Skin epidermis (tissue), 12 donors: ENCODE measurements around the gene SIT1.

Experiments used
- H3K27ac ChIP-seq, 21 experiments: fragments of 200-600 bp; sonication (generic) in 11 of 21; one replicate each; pipeline ENCODE4 v1.5.0; 2020; ENCODE audit warnings: mild to moderate bottlenecking in 3 of 21, inconsistent platforms in 2 of 21, moderate library complexity in 2 of 21
- H3K4me3 ChIP-seq, 7 experiments: fragments of 200-600 bp; sonication (generic) in 2 of 7; one replicate each; pipeline ENCODE4 v1.5.0; 2020; ENCODE audit warnings: inconsistent platforms in 2 of 7, mild to moderate bottlenecking in 2 of 7, moderate library complexity in 1 of 7

Gene SIT1

GRCh38 chr9:35650341-35651158 is at the start of gene SIT1:
Gene SIT1, minus strand, starts transcription at chr9:35650931. Its CDS starts 78 bp downstream, at chr9:35650853.
- H3K27ac ChIP-seq: peak within 1 kb of the TSS in 20 of 21 experiments; percentile 20 to 97 (median 75)
- H3K4me3 ChIP-seq: peak within 1 kb of the TSS; percentile 18 to 47 (median 27)

GRCh38 chr9:35700031-35700430 is 49.3 kb upstream of the SIT1 start:
- no peak overlapping the region for H3K4me3 ChIP-seq
- H3K27ac ChIP-seq: no peak overlapping the region

GRCh38 chr9:35698231-35698630 is 47.5 kb upstream of the SIT1 start:
- H3K4me3 ChIP-seq: no peak overlapping the region
- H3K27ac ChIP-seq: no peak overlapping the region

- no peak overlapping the region for H3K27ac ChIP-seq
Measured at GRCh38 chr9:35697486-35697885, 46.8 kb upstream of the SIT1 start.

GRCh38 chr9:35696520-35697215 is 45.9 kb upstream of the SIT1 start:
- peak overlapping the region in 1 of 21 experiments; percentile 14 for H3K27ac ChIP-seq
- H3K4me3 ChIP-seq: no peak overlapping the region

More at GRCh38 chr9:35697486-35697885, 46.8 kb upstream of the SIT1 start:
- H3K4me3 ChIP-seq: no peak overlapping the region

GRCh38 chr9:35695943-35696401 is 45.2 kb upstream of the SIT1 start:
- H3K27ac ChIP-seq: no peak overlapping the region

GRCh38 chr9:35691757-35692301 is 41.1 kb upstream of the SIT1 start:
- peak overlapping the region in 12 of 21 experiments; percentile 76 to 96 (median 88) for H3K27ac ChIP-seq
- H3K4me3 ChIP-seq: peak overlapping the region in 1 of 7 experiments; percentile 60

More at GRCh38 chr9:35695943-35696401, 45.2 kb upstream of the SIT1 start:
- no peak overlapping the region for H3K4me3 ChIP-seq

GRCh38 chr9:35691334-35691650 is 40.6 kb upstream of the SIT1 start:
- peak overlapping the region in 20 of 21 experiments; percentile 68 to 96 (median 87) for H3K27ac ChIP-seq
- H3K4me3 ChIP-seq: peak overlapping the region; percentile 52 to 77 (median 60)

- Histone ChIP-seq H3K27ac (peak overlapping the region in 20 of 21 experiments; percentile 68 to 96 (median 87)), H3K4me3 (peak overlapping the region; percentile 52 to 77 (median 60))
Measured at GRCh38 chr9:35690614-35691333, 40.0 kb upstream of the SIT1 start.

GRCh38 chr9:35690294-35690613 is 39.5 kb upstream of the SIT1 start:
- H3K4me3 ChIP-seq: peak overlapping the region; percentile 52 to 77 (median 60)
- peak overlapping the region in 20 of 21 experiments; percentile 68 to 96 (median 87) for H3K27ac ChIP-seq

GRCh38 chr9:35689542-35690293 is 39.0 kb upstream of the SIT1 start, which contains the start of gene TPM2:
Gene TPM2, minus strand, starts transcription at chr9:35689925. Its CDS starts 108 bp downstream, at chr9:35689817.
- peak within 1 kb of the TSS in 20 of 21 experiments; percentile 68 to 96 (median 87) for H3K27ac ChIP-seq
- peak within 1 kb of the TSS; percentile 52 to 77 (median 60) for H3K4me3 ChIP-seq

- Histone ChIP-seq H3K27ac (peak overlapping the region in 19 of 21 experiments; percentile 28 to 96 (median 87)), H3K4me3 (peak overlapping the region; percentile 52 to 77 (median 60))
Measured at GRCh38 chr9:35688558-35689541, 38.1 kb upstream of the SIT1 start.

GRCh38 chr9:35687972-35688557 is 37.3 kb upstream of the SIT1 start:
- H3K27ac ChIP-seq: peak overlapping the region in 6 of 21 experiments; percentile 20 to 89 (median 24)
- peak overlapping the region in 1 of 7 experiments; percentile 52 for H3K4me3 ChIP-seq

- Histone ChIP-seq H3K4me3 (no peak overlapping the region), H3K27ac (no peak overlapping the region)
Measured at GRCh38 chr9:35687306-35687705, 36.6 kb upstream of the SIT1 start.

GRCh38 chr9:35686222-35687203 is 35.8 kb upstream of the SIT1 start:
- Histone ChIP-seq H3K27ac (no peak overlapping the region), H3K4me3 (no peak overlapping the region)

GRCh38 chr9:35685506-35685905 is 34.8 kb upstream of the SIT1 start:
- Histone ChIP-seq H3K4me3 (no peak overlapping the region), H3K27ac (no peak overlapping the region)
